CD4-positive, alpha-beta T cell treated with Interleukin-17A for 1 hour (primary cell): ENCODE results near the gene NLGN3.

Experiments used
- DNase-seq: peaks from one replicate; pipeline ENCODE4 v3.0.0-alpha.2; 2020

Gene NLGN3

GRCh38 chrX:71118985-71119535, 25.6 kb upstream of the NLGN3 start:
- no peak for DNase-seq

GRCh38 chrX:71128166-71128833, 16.3 kb upstream of the NLGN3 start:
- no peak for DNase-seq

GRCh38 chrX:71128915-71129765, 15.5 kb upstream of the NLGN3 start:
- peak; percentile 84 for DNase-seq

- DNase-seq = no peak
These were observed 13.1 kb upstream of the NLGN3 start for GRCh38 chrX:71131510-71131909.

GRCh38 chrX:71140440-71140839, 4.2 kb upstream of the NLGN3 start:
- DNase-seq = no peak

GRCh38 chrX:71143508-71143907, 1.1 kb upstream of the NLGN3 start:
- no peak for DNase-seq

GRCh38 chrX:71147496-71148277, 3.0 kb downstream of the NLGN3 start:
- DNase-seq = no peak

GRCh38 chrX:71148278-71148663, 3.6 kb downstream of the NLGN3 start:
- DNase-seq = no peak

GRCh38 chrX:71151366-71151765, 6.7 kb downstream of the NLGN3 start:
- DNase-seq = no peak

- no peak for DNase-seq
These were observed 9.6 kb downstream of the NLGN3 start for GRCh38 chrX:71154196-71154595.

GRCh38 chrX:71154641-71155040, 10.0 kb downstream of the NLGN3 start:
- no peak for DNase-seq

GRCh38 chrX:71158603-71159002, 14.0 kb downstream of the NLGN3 start:
- DNase-seq = no peak

GRCh38 chrX:71159335-71159734, 14.7 kb downstream of the NLGN3 start:
- DNase-seq = peak; percentile 4

GRCh38 chrX:71160475-71160874, 15.8 kb downstream of the NLGN3 start:
- no peak for DNase-seq

- DNase-seq = no peak
These were observed 18.3 kb downstream of the NLGN3 start for GRCh38 chrX:71162981-71163380.

GRCh38 chrX:71164071-71164470, 19.4 kb downstream of the NLGN3 start:
- no peak for DNase-seq

- no peak for DNase-seq
These were observed 21.8 kb downstream of the NLGN3 start for GRCh38 chrX:71166461-71166860.

- no peak for DNase-seq
These were observed 22.6 kb downstream of the NLGN3 start for GRCh38 chrX:71167031-71167781.

- no peak for DNase-seq
These were observed 23.5 kb downstream of the NLGN3 start for GRCh38 chrX:71168134-71168533.

GRCh38 chrX:71169586-71169985, 24.9 kb downstream of the NLGN3 start:
- DNase-seq = no peak

- DNase-seq = no peak
These were observed 26.0 kb downstream of the NLGN3 start for GRCh38 chrX:71170660-71171059.

GRCh38 chrX:71171110-71171801, 26.6 kb downstream of the NLGN3 start:
- no peak for DNase-seq
